GM21528 (cell line): ENCODE data around the gene ATP10A.

Experiments used
- ATAC-seq: cut with Tn5 transposase; IDR thresholded peaks from one replicate; pipeline ENCODE4 v1.9.1; 2021; ENCODE audit warnings: mild to moderate bottlenecking, moderate library complexity; ENCODE audit not compliant: unreplicated experiment, low FRiP score

The ATP10A gene, protein sequence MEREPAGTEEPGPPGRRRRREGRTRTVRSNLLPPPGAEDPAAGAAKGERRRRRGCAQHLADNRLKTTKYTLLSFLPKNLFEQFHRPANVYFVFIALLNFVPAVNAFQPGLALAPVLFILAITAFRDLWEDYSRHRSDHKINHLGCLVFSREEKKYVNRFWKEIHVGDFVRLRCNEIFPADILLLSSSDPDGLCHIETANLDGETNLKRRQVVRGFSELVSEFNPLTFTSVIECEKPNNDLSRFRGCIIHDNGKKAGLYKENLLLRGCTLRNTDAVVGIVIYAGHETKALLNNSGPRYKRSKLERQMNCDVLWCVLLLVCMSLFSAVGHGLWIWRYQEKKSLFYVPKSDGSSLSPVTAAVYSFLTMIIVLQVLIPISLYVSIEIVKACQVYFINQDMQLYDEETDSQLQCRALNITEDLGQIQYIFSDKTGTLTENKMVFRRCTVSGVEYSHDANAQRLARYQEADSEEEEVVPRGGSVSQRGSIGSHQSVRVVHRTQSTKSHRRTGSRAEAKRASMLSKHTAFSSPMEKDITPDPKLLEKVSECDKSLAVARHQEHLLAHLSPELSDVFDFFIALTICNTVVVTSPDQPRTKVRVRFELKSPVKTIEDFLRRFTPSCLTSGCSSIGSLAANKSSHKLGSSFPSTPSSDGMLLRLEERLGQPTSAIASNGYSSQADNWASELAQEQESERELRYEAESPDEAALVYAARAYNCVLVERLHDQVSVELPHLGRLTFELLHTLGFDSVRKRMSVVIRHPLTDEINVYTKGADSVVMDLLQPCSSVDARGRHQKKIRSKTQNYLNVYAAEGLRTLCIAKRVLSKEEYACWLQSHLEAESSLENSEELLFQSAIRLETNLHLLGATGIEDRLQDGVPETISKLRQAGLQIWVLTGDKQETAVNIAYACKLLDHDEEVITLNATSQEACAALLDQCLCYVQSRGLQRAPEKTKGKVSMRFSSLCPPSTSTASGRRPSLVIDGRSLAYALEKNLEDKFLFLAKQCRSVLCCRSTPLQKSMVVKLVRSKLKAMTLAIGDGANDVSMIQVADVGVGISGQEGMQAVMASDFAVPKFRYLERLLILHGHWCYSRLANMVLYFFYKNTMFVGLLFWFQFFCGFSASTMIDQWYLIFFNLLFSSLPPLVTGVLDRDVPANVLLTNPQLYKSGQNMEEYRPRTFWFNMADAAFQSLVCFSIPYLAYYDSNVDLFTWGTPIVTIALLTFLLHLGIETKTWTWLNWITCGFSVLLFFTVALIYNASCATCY (N-terminal part only)

DNA sequence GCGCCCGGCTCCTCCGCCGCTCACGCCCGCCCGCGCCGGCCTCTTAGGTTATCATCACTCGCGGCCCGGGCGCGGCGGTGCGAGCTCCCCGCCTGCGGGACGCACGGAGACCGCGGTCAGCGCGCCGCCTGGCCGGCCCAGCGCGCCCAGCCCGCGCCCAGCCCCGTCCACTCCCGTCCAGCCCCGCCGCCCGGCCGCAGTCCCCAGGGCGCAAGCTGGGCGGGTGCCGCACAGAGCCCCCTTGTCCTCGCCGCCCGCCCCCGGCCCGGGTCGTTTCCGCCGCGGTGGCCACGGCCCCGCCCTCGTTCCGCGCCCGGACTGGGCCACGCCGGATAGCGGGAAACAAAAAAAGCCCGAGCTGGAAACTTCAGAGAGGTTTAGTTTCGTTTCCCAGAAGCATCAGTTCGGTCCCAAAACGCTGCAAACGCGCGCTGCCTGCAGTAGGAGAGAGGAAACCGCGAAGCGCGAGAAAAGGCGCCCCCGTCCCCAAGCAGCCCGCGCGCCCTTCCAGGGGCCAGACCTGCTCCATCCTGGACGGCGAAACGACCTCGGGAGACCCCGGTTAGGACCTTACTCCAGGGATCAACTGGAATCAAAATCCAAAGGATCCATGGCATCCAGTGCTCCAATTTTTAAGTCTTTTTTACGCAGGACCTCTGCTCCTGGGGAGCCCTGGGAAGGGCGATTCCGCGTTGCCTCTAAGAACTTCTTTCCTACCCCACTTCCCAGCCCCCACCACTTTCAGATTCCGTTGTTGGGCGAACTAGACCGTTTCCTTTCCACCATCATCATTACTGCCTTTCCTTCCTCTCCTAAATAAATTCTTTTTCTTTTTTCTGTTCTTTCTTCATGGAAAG lies at the start of gene ATP10A:
TSS of gene ATP10A (minus strand) at position 217 of the 857 bp plus-strand sequence. CDS start 231 bp downstream, outside the sequence.
- ATAC-seq: no peak

DNA sequence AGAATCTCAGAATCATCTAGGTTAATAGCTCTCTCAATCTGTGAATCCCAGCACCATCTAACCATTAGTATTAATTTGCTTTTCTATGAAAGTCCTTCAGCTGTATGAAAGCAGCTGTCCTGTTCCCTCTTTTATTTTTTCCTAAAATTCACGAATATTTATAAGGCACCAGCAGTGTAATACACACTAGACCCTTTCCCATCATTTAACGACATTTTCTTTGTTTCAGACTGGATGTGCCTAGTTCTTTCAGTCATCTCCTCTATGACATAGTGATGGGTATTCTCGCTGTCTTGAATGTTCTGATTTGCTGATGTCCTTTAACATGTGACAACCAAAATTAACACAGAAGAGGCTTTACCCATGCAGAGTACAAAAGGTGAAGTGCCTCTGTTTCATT lies 48.9 kb upstream of the ATP10A start:
- no peak for ATAC-seq

DNA sequence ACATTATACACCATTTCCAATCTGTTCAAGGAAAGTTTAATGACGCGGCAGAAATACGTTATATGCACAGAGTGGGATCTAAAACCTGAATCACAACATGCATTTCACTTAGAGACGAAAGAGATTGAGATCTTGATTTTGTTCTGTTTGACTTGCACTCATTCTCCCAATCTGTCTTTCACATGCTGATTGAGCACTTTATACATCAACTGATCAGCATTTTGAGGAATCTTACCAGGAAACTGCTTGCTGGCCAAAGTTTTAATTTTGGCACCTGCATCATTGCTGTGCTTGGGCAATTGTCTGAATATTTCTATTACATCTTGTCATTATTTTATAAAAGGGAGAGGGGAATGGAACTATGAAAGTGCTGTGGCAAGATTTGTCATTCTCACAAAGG lies 47.7 kb upstream of the ATP10A start:
- ATAC-seq: no peak

DNA sequence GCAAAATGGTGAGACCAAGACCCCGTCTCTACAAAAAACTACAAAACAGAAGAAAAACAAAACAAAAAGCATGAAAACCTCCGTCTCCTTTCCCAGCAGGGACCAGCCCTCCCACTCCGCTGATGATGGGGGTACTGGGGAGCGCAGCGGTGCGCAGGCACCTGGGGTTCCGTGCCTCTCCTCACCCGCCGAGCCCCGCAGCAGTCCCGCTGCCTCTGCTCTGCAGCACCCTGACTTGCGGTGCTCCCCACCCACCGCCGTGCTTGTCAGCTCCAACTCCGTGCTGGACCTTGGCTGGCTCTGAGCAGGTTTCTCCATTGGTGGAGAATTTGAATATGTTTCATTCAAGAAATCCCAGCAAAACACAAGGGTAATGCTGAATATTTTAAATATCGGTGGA lies 46.7 kb upstream of the ATP10A start:
- no peak for ATAC-seq

DNA sequence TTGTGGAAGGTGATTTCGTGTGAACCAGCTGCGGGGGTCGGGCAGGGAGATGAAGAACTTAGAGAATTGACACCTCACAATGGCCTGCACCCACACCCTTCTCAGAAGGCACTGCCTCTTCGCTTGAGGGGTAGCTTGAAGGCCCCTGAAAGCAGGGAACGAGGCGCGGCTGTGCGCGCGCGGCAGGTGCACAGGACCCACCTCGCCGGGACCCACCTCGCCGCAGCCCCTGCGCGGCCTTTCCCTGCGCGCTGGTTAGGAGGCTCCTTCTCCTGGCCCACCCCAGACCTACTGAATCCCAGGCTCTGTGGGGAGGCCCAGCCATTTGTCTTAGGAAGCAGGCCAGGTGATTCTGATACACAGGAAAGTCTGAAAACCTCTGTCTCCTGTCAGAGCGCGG lies 46.2 kb upstream of the ATP10A start:
- ATAC-seq: no peak

DNA sequence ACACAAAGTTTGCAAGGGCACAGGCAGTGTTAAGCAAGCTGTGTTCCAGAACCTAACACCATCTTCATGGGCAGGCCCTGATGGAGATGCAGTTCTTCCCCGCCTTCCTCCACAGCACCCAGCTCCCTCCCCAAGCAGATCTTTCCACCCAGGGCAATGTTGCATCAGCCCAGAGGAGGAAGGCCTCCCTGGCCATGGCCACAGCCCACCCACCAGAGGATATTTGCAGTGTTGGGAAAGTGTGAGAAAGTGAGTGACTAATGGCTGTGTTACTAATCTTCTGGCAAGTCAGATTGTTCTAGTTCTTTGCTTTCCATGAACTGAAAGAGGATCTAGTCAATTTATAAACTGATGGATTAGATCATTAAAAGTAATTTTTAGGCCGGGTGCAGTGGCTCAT lies 42.0 kb upstream of the ATP10A start:
- ATAC-seq: no peak

DNA sequence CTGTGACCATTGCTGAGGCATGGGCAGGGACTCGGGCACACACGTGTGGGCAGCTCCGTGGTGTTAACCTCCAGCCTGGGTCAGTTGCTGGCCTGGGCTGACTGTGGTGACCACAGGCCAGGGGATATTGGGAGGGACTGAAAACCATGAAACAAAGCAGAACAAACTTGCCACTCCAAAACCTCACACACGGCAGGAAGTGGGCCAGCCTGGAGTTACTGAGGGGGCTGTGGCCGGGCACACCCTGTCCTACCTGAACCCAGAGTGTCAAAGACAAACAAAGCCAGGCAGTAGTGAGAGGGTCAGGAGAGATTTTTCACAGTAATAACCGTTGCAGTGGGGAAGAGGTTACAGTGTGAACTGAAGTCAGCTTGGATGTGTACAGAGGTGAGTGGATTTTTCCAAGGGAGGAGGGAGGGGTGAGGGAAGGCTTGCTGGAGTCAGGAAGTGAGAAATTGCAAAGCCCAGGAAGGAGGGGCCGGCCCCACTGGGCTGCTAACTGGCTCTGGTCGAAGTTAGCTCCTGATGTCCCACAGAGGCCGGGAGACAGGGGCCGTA lies 40.0 kb upstream of the ATP10A start:
- ATAC-seq: no peak

DNA sequence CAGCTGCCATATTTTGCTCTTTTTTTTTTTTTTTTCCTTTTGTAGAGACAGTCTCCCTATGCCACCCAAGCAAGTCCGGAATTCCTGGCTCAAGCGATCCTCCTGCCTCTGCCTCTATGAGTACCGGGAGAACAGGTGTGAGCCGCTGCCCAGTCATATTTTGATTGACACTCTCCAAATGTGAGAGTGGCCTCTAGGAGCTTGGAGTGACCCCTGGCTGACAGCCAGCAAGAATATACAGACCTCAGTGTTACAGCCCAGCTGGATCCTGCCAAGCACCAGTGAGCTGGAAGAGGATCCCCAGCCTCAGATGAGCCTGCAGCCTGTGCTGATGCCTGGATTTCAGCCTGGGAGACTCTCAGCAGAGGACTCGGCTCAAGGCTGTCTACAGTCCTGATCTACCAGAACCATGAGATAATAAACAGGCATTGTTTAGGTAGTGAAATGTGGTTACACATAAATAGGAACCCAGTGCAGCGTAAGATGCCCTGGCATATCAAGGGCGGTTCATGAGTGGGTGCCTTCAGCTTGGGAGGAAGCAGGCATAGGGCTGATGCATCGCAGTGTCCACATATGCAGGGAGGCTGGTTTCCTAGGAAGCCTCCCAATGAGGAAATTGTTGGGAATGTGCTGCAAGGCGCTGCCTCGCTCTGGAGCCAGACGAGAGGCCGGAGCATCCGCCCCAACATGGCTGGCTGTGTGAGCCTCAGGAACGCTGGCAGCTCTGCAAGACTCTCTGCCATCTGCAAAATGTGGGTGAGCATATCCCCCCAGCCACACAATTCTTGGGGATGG lies 38.9 kb upstream of the ATP10A start:
- ATAC-seq: no peak

DNA sequence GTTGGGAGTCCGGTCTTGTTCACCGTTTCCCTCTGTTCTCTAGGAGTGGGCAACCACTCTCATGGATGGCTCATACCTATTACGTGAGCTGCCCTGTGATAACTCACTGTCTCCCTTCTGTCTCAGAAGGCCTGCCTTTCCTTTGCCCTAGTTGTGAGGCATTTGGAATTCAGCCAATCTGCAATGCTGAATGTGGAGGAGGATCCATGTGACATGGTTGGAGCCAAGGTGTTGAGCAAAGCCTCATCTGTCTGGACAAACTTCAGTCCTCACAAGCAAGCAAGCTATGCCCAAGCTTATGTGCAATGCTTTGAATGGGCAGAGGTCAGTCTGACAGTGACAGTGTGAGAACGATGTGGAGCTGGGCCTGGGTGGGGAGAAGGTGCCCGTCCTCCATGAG lies 37.8 kb upstream of the ATP10A start:
- ATAC-seq: no peak

DNA sequence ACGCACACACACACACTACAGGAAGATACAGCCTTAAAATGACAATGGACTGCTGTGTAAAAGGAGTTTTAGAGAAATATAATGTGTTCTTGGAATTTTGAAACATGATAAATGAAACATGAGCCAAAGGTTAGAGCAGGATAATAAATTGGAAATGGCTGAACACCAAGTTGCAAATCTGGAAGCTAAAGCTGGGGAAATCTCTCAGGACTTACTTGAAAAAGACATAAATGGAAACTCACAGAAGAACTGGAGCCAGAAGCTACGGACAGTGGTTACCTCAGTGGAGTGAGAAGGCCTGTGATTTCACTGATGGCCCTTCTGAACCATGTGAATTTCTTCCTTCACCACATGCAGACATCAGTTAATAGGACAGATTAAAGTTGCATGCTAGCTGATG lies 37.3 kb upstream of the ATP10A start:
- no peak for ATAC-seq

DNA sequence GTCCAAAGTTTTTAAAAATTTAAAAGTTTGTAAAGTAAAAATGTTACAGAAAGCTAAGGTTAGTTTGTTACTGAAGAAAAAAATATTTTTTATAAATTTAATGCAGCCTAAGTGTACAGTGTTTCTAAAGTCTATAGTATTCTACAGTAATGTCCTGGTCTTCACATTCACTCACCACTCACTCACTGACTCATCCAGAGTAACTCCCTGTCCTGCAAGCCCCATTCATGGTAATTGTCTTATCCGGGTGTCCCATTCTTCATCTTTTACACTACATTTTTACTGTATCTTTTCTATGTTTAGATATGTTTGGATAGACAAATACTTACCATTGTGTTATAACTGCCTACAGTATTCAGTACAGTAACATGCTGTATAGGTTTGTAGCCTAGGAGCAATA lies 36.7 kb upstream of the ATP10A start:
- ATAC-seq: no peak

DNA sequence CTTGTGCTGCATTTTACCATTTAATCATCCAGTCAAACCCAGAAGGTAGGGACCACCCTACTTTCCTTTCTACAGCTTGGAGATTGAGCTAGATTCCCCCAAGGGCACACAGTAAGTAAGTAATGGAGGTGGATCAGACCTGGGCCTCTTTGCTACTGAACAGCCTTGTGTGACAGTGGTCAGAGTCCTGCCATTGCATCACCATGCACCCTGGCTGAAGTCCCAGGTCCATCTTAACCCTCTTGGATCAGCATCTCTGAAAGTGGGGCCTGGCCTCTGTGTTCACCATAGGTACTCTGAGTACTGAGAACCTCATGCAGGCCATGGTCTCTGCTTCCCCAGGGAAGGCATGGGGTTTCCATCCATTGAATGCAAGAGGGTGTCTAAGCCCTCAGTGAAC lies 34.5 kb upstream of the ATP10A start:
- ATAC-seq: no peak

DNA sequence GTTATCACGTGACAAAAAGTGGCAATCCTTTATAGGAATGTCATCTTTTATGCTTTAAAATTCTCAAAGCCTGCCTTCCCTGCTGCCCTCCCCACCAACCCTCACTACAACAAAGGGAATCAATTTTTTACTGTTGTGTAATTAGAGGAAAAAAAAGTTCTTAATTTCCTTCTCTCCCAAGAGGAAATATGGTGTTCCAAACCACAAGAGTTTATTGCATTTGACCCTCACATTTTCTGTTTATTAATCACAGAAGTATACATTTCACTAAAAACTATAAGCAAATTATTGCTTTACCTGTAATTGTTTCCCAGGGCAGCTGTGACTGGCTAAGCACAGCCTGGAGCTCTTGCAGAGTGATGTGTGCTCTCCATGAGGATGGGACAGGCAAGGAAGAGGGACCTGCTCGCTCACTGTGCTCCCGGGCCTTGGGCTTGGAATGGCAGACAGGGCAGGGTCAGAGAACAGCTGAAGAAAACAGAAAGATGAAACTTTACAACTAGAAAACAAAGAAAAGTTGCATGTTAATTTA lies 31.3 kb upstream of the ATP10A start:
- no peak for ATAC-seq

DNA sequence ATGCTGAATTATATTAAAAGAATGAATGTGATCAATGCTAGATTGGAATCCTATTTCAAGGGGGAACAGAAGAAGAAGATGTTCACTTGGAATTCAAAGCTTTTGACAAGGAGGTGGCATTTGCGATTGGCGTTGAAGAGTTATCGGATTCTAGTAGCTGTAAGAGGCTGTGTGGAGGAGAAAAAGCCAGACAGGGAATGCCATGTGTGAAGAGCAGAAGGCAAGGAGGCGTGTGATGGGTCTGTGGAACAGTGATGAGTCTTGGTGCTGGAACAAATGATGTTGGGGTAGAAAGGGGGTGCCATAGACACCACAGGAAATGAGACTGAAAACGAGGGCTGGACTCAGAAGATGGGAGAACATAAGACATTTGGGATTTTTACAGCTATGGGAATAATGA lies 30.5 kb upstream of the ATP10A start:
- no peak for ATAC-seq

DNA sequence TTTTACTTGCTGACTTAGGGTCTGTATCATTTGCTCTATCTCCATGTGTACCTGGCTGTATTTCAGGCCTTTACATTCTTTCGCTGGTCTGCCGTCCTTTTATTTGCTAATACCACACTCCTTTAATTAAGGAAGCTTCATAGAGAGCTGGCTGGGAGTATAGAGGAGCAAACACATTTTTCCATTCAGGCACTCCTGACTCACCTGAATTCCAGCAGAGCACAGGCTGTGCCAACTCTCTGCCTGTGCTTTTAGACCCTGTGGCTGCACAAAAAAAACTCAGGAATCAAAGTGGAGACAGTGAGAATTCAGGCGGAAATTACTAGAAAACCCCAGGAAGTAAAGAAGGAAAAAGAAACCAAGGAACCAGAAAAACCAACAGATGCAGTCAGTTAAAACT lies 29.0 kb upstream of the ATP10A start:
- ATAC-seq: no peak

DNA sequence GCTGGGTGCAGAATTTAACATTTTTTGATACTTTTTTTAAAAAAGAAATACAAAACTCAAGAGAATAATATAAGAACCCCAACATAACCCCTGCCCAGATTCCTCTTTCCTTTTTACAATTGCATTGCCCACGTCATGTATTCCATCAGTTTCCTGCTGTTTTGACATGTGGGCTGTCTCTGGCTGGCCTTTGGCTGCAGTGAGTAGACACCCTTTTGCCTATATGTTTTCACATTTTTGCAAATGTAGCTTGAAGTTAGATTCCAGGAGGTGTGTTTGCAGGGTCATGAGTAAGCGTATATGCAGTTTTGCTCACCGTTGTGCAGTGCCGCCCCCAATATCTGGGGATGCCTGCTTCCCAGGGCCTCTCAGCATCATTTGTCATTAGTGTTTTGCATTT lies 28.0 kb upstream of the ATP10A start:
- no peak for ATAC-seq

DNA sequence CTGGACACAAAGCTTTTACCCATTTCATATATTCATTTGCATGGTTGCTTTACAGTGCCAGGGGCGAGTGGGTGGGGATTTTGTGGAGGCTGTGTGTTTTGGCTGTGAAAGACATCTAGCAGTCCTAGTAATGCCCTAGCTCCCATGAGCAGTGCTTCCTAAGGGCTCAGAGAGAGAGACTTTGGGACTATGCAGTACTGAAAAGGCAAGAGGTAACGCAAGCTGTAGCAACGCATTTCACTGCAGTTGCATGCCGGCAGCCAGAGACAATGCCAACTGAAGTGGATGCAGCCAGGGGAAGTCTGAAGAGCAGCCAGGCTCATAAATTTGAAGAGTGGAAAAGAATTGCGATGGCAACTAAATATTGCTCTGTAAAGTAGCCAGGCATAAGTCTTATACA lies 27.4 kb upstream of the ATP10A start:
- ATAC-seq: no peak

DNA sequence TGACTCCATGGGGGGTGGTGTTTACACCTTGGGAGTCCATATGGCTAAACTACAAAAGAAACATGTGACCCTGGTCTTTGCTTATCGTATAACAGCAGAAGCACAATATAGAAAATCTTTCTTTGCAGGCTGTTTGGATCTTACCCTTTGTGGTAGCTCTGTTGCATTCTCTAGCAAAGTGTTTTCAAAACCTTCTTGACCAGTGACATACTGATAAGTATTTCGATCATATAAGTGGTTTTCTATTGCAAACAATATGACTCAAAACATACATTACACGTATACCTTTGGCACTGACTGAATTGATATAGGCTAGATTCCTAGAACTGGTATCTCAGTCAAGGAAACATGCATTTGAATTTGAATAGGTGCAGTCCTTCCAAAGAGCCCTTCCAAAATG lies 24.7 kb upstream of the ATP10A start:
- ATAC-seq: no peak
